PC-3 (cell line): ENCODE data around the gene CNTRL. TPM values are rescaled to one million over a fixed set of nuclear protein-coding genes. Genes with fewer than 3 reads are reported as not detected.
A peak's percentile ranks its signal among the peaks of the same experiment; 100 is the strongest.
"Not testable (repeated sequence)": the region's sequence is repeated elsewhere in the genome, so short reads cannot be mapped to it uniquely, and the experiment has no call there.

Source experiments
- ATAC-seq: fragments of 200-7000 bp; cut with Tn5 transposase; 2 replicates; pipeline ENCODE4 v1.9.1; 2020; ENCODE audit warnings: mild to moderate bottlenecking, moderate library complexity
- BruUV-seq: library from RNA; stranded (reverse); fragments of 400-500 nt; replicated peaks from 2 replicates; lab custom pipeline; 2021; lab: Mats Ljungman, UMichigan
- CTCF ChIA-PET: fragments of 300-600 bp; sonication (Branson Sonifier 250); formaldehyde crosslinking; loops from one replicate; lab custom pipeline; 2022; ENCODE audit warnings: antibody characterized with exemption; lab: Charles Lee
- POLR2A ChIA-PET: fragments of 300-600 bp; sonication (Branson Sonifier 250); formaldehyde crosslinking; loops from one replicate; lab custom pipeline; 2022; ENCODE audit warnings: antibody characterized with exemption; ENCODE audit not compliant: unreplicated experiment; lab: Charles Lee
- DNase-seq: peaks from one replicate; pipeline ENCODE4 v3.0.0-alpha.2; 2015
- H2AFZ ChIP-seq: fragments of 300-600 bp; sonication (generic); 2 replicates; pipeline ENCODE4 v1.6.0; 2016; ENCODE audit warnings: antibody characterized with exemption, low read length
- H3F3A ChIP-seq: fragments of 300-600 bp; sonication (generic); one replicate; pipeline ENCODE4 v1.6.0; 2017; ENCODE audit warnings: antibody characterized with exemption, low read length, control low read depth, mild to moderate bottlenecking; ENCODE audit not compliant: unreplicated experiment
- H3K27ac ChIP-seq: fragments of 300-600 bp; sonication (generic); 2 replicates; pipeline ENCODE4 v1.5.1; 2016; ENCODE audit warnings: mild to moderate bottlenecking, low read length
- H3K27me3 ChIP-seq: fragments of 300-600 bp; sonication (generic); 2 replicates; pipeline ENCODE4 v1.6.1; 2016; ENCODE audit warnings: low read length, mixed read lengths
- H3K36me3 ChIP-seq: fragments of 300-600 bp; sonication (generic); 2 replicates; pipeline ENCODE4 v1.6.1; 2016; ENCODE audit warnings: low read depth, mixed run types, low read length, mixed read lengths
- H3K4me1 ChIP-seq: fragments of 300-600 bp; sonication (generic); 2 replicates; pipeline ENCODE4 v1.5.1; 2016; ENCODE audit warnings: low read length; ENCODE audit not compliant: insufficient read depth
- H3K4me2 ChIP-seq: fragments of 300-600 bp; sonication (generic); 2 replicates; pipeline ENCODE4 v1.6.0; 2016; ENCODE audit warnings: low read length
- H3K4me3 ChIP-seq: fragments of 300-600 bp; sonication (generic); 2 replicates; pipeline ENCODE4 v1.5.1; 2016; ENCODE audit warnings: mild to moderate bottlenecking, low read length, mixed read lengths
- H3K79me2 ChIP-seq: fragments of 300-600 bp; sonication (generic); 2 replicates; pipeline ENCODE4 v1.6.1; 2017; ENCODE audit warnings: low read length, mixed read lengths
- H3K9ac ChIP-seq: fragments of 300-600 bp; sonication (generic); 2 replicates; pipeline ENCODE4 v1.6.0; 2016; ENCODE audit warnings: mild to moderate bottlenecking, low read length
- H3K9me2 ChIP-seq: fragments of 300-600 bp; sonication (generic); replicated peaks from 2 replicates; pipeline ENCODE4 v1.6.1; 2016; ENCODE audit warnings: mixed run types, low read length, mixed read lengths
- H3K9me3 ChIP-seq: fragments of 300-600 bp; sonication (generic); 2 replicates; pipeline ENCODE4 v1.6.1; 2016; ENCODE audit warnings: low read length, mixed read lengths
- H4K20me1 ChIP-seq: fragments of 300-600 bp; sonication (generic); 2 replicates; pipeline ENCODE4 v1.6.1; 2016; ENCODE audit warnings: low read length, mixed read lengths
- CTCF ChIP-seq: fragments of 300-600 bp; sonication (generic); conservative IDR thresholded peaks from 2 replicates; pipeline ENCODE4 v1.5.1; 2017; ENCODE audit warnings: antibody characterized with exemption, low read depth, mild to moderate bottlenecking, low read length
- EZH2 ChIP-seq: fragments of 300-600 bp; sonication (generic); IDR thresholded peaks from one replicate; pipeline ENCODE4 v1.6.1; 2017; ENCODE audit warnings: antibody characterized with exemption, mild to moderate bottlenecking, low read length; ENCODE audit not compliant: unreplicated experiment
- EZH2phosphoT487 ChIP-seq: fragments of 300-600 bp; sonication (generic); IDR thresholded peaks from 2 replicates; pipeline ENCODE4 v1.6.1; 2018; ENCODE audit warnings: mild to moderate bottlenecking, antibody characterized with exemption, low read length, borderline replicate concordance
- intact Hi-C: fragments of 100-400 bp; cut with micrococcal nuclease; formaldehyde crosslinking; loops from 2 replicates; pipeline ENCODE4 v1.9.0; 2023
- total RNA-seq: library from RNA; depleted of rRNA; stranded (reverse); fragments of >200 nt; gene quantifications from 2 replicates; pipeline ENCODE4 v1.2.3, GENCODE V29; 2014

The CNTRL gene
- total RNA-seq, 1 experiment from 2014 or later: 6.0 TPM

- Histone ChIP-seq H3K79me2 (no peaks in the 10 kb centered on the region), H3K27me3 (no peaks in the 10 kb centered on the region), H3K36me3 (no peaks in the 10 kb centered on the region), H2AFZ (peak overlapping the region; percentile 30), H3K27ac (peak overlapping the region; percentile 97), H3K4me2 (peak overlapping the region; percentile 76), H4K20me1 (no peaks in the 10 kb centered on the region), H3K9ac (peak overlapping the region; percentile 76), H3K4me1 (peaks cover 26% of the 10 kb centered on the region), H3K9me3 (no peaks in the 10 kb centered on the region), H3K9me2 (no peaks in the 10 kb centered on the region), H3F3A (peaks cover 8% of the 10 kb centered on the region), H3K4me3 (peak overlapping the region; percentile 44)
- intact Hi-C loops: loop anchor here (2.0 kb wide), 2 partner anchors 40 to 46 kb away; no protein-coding TSS in a partner anchor
- ChIA-PET CTCF (no interaction called here), POLR2A (no interaction called here)
- peak; percentile 27 for ATAC-seq
- no TSS peak for BruUV-seq
- DNase-seq: peak; percentile 40
- TF ChIP-seq EZH2: no peak
- no peak for TF ChIP-seq CTCF
- TF ChIP-seq EZH2phosphoT487: no peak
Measured at GRCh38 chr9:121026768-121027167, 48.0 kb upstream of the CNTRL start.

- CTCF ChIA-PET, ATAC-seq, H3F3A ChIP-seq: not testable (repeated sequence)
Measured at GRCh38 chr9:121028285-121028684, 46.5 kb upstream of the CNTRL start.

GRCh38 chr9:121029469-121029868, 45.3 kb upstream of the CNTRL start:
- H4K20me1 ChIP-seq: no peaks in the 10 kb centered on the region
- BruUV-seq: no TSS peak

More at GRCh38 chr9:121028285-121028684, 46.5 kb upstream of the CNTRL start:
- H3K9me3 ChIP-seq, H2AFZ ChIP-seq, POLR2A ChIA-PET, BruUV-seq, H3K4me3 ChIP-seq, intact Hi-C loops, DNase-seq, H3K36me3 ChIP-seq, H4K20me1 ChIP-seq, H3K9me2 ChIP-seq, H3K79me2 ChIP-seq, H3K27ac ChIP-seq, H3K4me2 ChIP-seq, H3K9ac ChIP-seq, H3K27me3 ChIP-seq: not testable (repeated sequence)
- H3K4me1 ChIP-seq: peaks cover 26% of the 10 kb centered on the region

More at GRCh38 chr9:121029469-121029868, 45.3 kb upstream of the CNTRL start:
- H2AFZ ChIP-seq: no peak overlapping the region
- no peak overlapping the region for H3K27ac ChIP-seq
- DNase-seq: no peak
- peaks cover 8% of the 10 kb centered on the region for H3F3A ChIP-seq
- H3K4me2 ChIP-seq: no peak overlapping the region
- intact Hi-C loops: no loop called here
- H3K27me3 ChIP-seq: no peaks in the 10 kb centered on the region
- peaks cover 24% of the 10 kb centered on the region for H3K4me1 ChIP-seq
- no peaks in the 10 kb centered on the region for H3K36me3 ChIP-seq
- H3K9me2 ChIP-seq: no peaks in the 10 kb centered on the region
- TF ChIP-seq CTCF: no peak
- TF ChIP-seq EZH2phosphoT487: no peak
- no peak for TF ChIP-seq EZH2
- CTCF ChIA-PET: no interaction called here
- no peaks in the 10 kb centered on the region for H3K9me3 ChIP-seq
- ATAC-seq: no peak
- H3K4me3 ChIP-seq: no peak overlapping the region
- no peak overlapping the region for H3K9ac ChIP-seq
- no peaks in the 10 kb centered on the region for H3K79me2 ChIP-seq
- POLR2A ChIA-PET: no interaction called here
